GM12865 (cell line): Measurements from ENCODE around the gene DPYD.

Experiments
- DNase-seq: peaks from one replicate; pipeline ENCODE4 v3.0.0; 2010; ENCODE audit warnings: low read depth
- H3K4me3 ChIP-seq: 2 replicates; pipeline ENCODE4 v1.5.1; 2011; ENCODE audit warnings: mild to moderate bottlenecking, low read depth, low read length, control low read depth
- TF ChIP-seq, protein P1 (sequence below): IDR thresholded peaks from 2 replicates; pipeline ENCODE4 v1.5.1; 2011; ENCODE audit warnings: low read length, control low read depth, low read depth, inconsistent platforms; ENCODE audit not compliant: insufficient read depth; ENCODE audit errors: missing control alignments

Gene DPYD

DNA sequence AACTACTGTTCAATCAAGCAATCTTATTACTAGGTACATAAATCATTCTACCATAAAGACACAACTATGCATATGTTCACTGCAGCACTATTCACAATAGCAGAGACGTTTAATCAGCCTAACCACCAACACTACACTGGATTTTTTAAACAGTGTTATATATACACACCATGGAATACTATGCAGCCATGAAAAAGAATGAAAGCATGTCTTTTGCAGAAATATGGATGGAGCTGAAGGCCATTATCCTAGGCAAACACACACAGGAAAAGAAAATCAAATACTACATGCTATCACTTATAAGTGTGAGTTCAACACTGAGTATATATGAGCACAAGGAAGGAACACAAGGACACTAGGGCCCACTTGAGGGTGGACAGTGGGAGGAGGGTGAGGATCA lies 159.2 kb downstream of the DPYD start:
- TF ChIP-seq, protein P1, sequence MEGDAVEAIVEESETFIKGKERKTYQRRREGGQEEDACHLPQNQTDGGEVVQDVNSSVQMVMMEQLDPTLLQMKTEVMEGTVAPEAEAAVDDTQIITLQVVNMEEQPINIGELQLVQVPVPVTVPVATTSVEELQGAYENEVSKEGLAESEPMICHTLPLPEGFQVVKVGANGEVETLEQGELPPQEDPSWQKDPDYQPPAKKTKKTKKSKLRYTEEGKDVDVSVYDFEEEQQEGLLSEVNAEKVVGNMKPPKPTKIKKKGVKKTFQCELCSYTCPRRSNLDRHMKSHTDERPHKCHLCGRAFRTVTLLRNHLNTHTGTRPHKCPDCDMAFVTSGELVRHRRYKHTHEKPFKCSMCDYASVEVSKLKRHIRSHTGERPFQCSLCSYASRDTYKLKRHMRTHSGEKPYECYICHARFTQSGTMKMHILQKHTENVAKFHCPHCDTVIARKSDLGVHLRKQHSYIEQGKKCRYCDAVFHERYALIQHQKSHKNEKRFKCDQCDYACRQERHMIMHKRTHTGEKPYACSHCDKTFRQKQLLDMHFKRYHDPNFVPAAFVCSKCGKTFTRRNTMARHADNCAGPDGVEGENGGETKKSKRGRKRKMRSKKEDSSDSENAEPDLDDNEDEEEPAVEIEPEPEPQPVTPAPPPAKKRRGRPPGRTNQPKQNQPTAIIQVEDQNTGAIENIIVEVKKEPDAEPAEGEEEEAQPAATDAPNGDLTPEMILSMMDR: no peak
- DNase-seq: no peak
- H3K4me3 ChIP-seq: no peak overlapping the region

DNA sequence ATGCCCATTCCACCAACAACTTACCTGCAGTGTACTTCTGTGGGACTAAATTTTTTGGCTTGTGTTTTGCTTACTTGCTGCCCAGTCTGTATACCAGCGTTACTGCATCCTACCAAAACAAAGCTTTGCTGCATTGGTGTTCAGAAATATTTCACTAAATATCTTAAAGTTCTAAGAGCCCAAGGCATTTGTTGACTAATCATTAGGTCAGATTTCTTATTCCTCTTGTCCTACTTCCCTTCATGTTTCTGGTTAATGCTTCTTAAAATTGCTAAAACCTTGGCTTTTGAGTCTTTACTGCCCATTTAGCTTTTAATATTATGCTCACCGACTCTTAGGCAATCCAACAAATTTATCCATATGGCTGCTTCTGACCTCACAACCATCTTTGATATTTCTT lies 161.8 kb downstream of the DPYD start:
- DNase-seq: no peak
- no peak overlapping the region for H3K4me3 ChIP-seq
- TF ChIP-seq, protein P1: no peak

DNA sequence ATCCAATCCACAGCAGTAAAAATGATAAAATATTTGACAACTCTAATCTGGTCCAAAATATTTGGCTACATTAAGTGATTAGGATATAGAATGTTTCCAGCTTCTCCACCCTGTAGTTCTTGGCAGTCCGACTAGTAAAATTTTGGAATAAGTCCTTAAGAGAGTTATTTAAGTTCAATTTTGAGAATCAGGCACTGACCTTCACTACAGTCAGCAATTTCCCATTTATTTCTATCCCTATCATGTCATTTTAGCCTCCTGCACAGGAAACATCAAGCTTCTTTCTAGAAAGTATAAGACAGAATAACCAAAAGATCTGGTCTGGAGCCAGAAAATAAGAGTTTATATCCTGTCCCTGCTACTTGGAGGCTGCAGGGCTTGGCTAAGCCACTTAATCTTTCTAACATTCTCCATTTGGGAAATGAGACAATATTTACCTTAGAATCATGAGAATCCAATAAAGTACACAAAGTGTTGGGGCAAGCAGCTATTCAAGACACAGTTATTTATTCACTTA lies 162.2 kb downstream of the DPYD start:
- TF ChIP-seq, protein P1: no peak
- DNase-seq: no peak
- no peak overlapping the region for H3K4me3 ChIP-seq

DNA sequence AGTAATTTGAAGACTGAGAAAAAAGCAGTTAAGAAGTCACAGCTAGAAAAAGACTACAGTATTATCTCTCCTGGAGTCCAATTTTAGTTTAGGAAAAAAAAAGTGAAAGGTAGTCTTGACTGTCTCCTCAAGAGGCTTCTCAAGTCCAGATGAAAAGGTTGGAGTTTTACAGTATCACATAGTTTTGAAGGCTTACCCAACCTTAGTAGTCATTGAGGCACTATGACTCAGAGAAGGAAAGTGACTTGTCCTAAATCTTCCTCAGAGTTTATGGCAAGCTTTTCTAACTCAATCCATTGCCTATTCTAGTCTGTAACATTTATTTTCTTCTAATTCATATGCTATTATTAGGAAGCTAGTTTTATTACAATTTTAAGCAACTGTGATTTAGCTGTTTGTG lies 174.9 kb downstream of the DPYD start:
- no peak for DNase-seq
- H3K4me3 ChIP-seq: no peak overlapping the region
- TF ChIP-seq, protein P1: no peak

DNA sequence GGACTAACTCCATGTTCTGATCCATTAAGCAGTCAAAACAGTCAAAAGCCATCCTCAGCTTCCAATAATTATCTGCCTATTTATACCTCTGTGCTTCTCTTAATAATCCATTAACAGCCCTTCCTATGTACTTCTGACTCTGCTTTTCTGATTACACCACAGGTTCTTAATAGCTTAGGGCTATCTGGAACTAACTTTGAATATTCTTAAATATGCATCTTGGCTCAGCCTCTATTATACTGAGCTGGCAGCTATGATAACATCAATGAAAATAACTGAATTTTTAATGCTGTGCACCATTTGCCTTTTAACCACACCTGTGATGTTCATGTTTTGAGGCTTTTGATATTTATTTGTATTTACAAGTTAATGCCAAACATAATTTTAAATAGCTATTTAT lies 175.9 kb downstream of the DPYD start:
- H3K4me3 ChIP-seq: no peak overlapping the region
- no peak for DNase-seq
- TF ChIP-seq, protein P1: no peak

DNA sequence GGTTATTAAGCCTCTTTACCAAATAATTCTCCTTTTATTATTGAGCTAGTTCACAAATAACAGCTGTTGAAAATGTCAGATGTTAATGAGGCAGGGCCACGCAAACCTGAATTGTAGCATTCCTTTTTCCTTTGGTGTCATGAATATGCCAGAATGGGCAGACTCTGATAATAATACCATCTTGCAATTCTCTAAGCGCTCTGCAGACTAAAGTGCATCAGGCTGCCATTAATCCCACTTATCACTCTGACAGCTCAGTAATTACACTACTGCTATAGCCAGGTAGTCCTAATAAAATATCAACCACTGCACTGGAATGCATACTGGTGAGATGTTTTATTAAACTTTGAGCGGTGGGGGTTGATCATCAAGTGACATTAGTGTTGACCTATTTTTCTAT lies 177.7 kb downstream of the DPYD start:
- no peak for DNase-seq
- TF ChIP-seq, protein P1: no peak
- H3K4me3 ChIP-seq: no peak overlapping the region

DNA sequence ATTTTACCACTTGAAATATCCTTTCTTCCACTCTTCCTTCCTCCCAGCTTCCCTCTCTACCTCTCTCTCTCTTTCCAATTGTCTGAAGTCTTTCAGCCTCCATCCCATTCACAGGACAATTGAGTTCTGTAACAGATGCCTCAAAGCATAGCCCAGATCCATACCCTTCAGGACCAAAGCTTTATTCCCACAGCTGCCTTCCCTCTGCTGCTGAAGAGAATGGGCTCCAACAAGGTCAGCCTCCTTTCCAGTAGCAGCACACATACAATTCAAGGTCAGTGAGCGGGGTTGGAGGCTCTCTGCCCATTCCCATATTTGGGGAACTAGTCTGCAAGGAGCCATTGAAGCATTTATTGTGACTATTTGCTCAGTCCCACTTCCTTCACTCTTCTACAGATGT lies 179.9 kb downstream of the DPYD start:
- no peak for DNase-seq
- TF ChIP-seq, protein P1: no peak
- H3K4me3 ChIP-seq: no peak overlapping the region
